Colonic mucosa (tissue), 4 donors: ENCODE results near the gene NCKIPSD. TPM values are rescaled to one million over a fixed set of nuclear protein-coding genes. Genes with fewer than 3 reads are reported as not detected.

Experiments used
- DNase-seq: peaks from one replicate; pipeline ENCODE4 v3.0.0-alpha.2; 2020
- H3K27ac ChIP-seq: fragments of 200-600 bp; one replicate; pipeline ENCODE4 v1.8.0; 2021
- H3K27me3 ChIP-seq: fragments of 200-600 bp; one replicate; pipeline ENCODE4 v1.8.0; 2021
- H3K36me3 ChIP-seq: fragments of 200-600 bp; one replicate; pipeline ENCODE4 v1.8.0; 2021
- H3K4me1 ChIP-seq: fragments of 200-600 bp; one replicate; pipeline ENCODE4 v1.8.0; 2021; ENCODE audit warnings: mild to moderate bottlenecking
- H3K4me3 ChIP-seq: fragments of 200-600 bp; one replicate; pipeline ENCODE4 v1.8.0; 2021
- H3K9ac ChIP-seq, 2 donors: one replicate each; pipeline ENCODE4 v1.7.0; 2013; ENCODE audit warnings: control low read depth in 2 of 2, low read depth in 2 of 2, low read length in 2 of 2
- H3K9me3 ChIP-seq: fragments of 200-600 bp; one replicate; pipeline ENCODE4 v1.8.0; 2021
- CTCF ChIP-seq: fragments of 200-600 bp; IDR thresholded peaks from one replicate; pipeline ENCODE4 v1.8.0; 2022; ENCODE audit warnings: antibody characterized with exemption, mild to moderate bottlenecking
- intact Hi-C: fragments of 100-400 bp; cut with DNase I; formaldehyde crosslinking; loops from one replicate; pipeline ENCODE4 v1.14.1; 2022
- total RNA-seq, 2 donors: library from RNA; stranded (reverse); fragmentation: NEBNext Ultra II Directional in 1 of 2; extraction: Animal tissue kit (Norgen Biotek cat#: 25700) in 1 of 2; gene quantifications; one replicate each; pipeline ENCODE4 v1.2.1, GENCODE V29; 2021
- donor health status: healthy.
- donor health status: DM: no; HTN: no; CAD: no.
- donor health status: DM: no; HTN: no; CAD: no.

Gene NCKIPSD
- total RNA-seq, 2 donors from 2014 or later = 24.3 to 29.7 TPM

GRCh38 chr3:48642605-48643004 lies 43.1 kb downstream of the NCKIPSD start:
- no peak for TF ChIP-seq CTCF
- no peaks in the 10 kb centered on the region for H3K27me3 ChIP-seq
- H3K36me3 ChIP-seq = no peaks in the 10 kb centered on the region
- H3K4me1 ChIP-seq = no peaks in the 10 kb centered on the region
- no peaks in the 10 kb centered on the region for H3K9me3 ChIP-seq
- intact Hi-C loops = no loop called here
- no peak overlapping the region for H3K27ac ChIP-seq
- H3K4me3 ChIP-seq = no peak overlapping the region
- no peak for DNase-seq
- no peak overlapping the region for H3K9ac ChIP-seq

- Histone ChIP-seq H3K27me3 (no peaks in the 10 kb centered on the region), H3K4me1 (no peaks in the 10 kb centered on the region), H3K9ac (no peak overlapping the region), H3K36me3 (no peaks in the 10 kb centered on the region), H3K9me3 (no peaks in the 10 kb centered on the region), H3K4me3 (no peak overlapping the region), H3K27ac (no peak overlapping the region)
- intact Hi-C loops = no loop called here
- TF ChIP-seq CTCF = no peak
- DNase-seq = no peak
Observed at GRCh38 chr3:48641396-48641795, 44.3 kb downstream of the NCKIPSD start.

GRCh38 chr3:48639944-48640606 lies 45.6 kb downstream of the NCKIPSD start:
- no peak overlapping the region for H3K27ac ChIP-seq
- no peaks in the 10 kb centered on the region for H3K36me3 ChIP-seq
- no peaks in the 10 kb centered on the region for H3K9me3 ChIP-seq
- DNase-seq = no peak
- intact Hi-C loops = loop anchor here (10.0 kb wide), 1 partner anchor 175 kb away; a partner anchor contains a TSS
- no peaks in the 10 kb centered on the region for H3K4me1 ChIP-seq
- no peak for TF ChIP-seq CTCF
- H3K9ac ChIP-seq = no peak overlapping the region
- H3K27me3 ChIP-seq = no peaks in the 10 kb centered on the region
- H3K4me3 ChIP-seq = no peak overlapping the region

GRCh38 chr3:48637305-48637704 lies 48.4 kb downstream of the NCKIPSD start:
- DNase-seq = no peak
- no peak for TF ChIP-seq CTCF
- intact Hi-C loops = loop anchor here (10.0 kb wide), 1 partner anchor 173 kb away; a partner anchor contains a TSS
- peak overlapping the region in 1 of 2 donors; percentile 40 for H3K9ac ChIP-seq
- H3K4me3 ChIP-seq = no peak overlapping the region
- peaks cover 6% of the 10 kb centered on the region for H3K36me3 ChIP-seq
- H3K9me3 ChIP-seq = no peaks in the 10 kb centered on the region
- H3K27ac ChIP-seq = no peak overlapping the region
- no peaks in the 10 kb centered on the region for H3K27me3 ChIP-seq
- H3K4me1 ChIP-seq = peaks cover 4% of the 10 kb centered on the region

GRCh38 chr3:48636149-48636655 lies 49.5 kb downstream of the NCKIPSD start:
- Histone ChIP-seq H3K9me3 (no peaks in the 10 kb centered on the region), H3K4me3 (peak overlapping the region; percentile 87), H3K27me3 (no peaks in the 10 kb centered on the region), H3K36me3 (peaks cover 6% of the 10 kb centered on the region), H3K9ac (peak overlapping the region; percentile 57 to 79), H3K4me1 (peaks cover 4% of the 10 kb centered on the region), H3K27ac (peak overlapping the region; percentile 78)
- no peak for TF ChIP-seq CTCF
- intact Hi-C loops = loop anchor here (10.0 kb wide), 1 partner anchor 171 kb away; a partner anchor contains a TSS
- DNase-seq = no peak
